WTC11 (cell line): Measurements from ENCODE around the gene ELMO1.

Source experiments
- CTCF ChIP-seq: fragments of 200-600 bp; IDR thresholded peaks from 2 replicates; pipeline ENCODE4 v1.8.0; 2022; ENCODE audit warnings: antibody characterized with exemption
- GABPB1 ChIP-seq: sonication (generic); formaldehyde crosslinking; IDR thresholded peaks from 2 replicates; pipeline ENCODE4 v1.8.1; 2023; ENCODE audit warnings: mild to moderate bottlenecking, missing genetic modification reagents
- IRF1 ChIP-seq: sonication (generic); formaldehyde crosslinking; IDR thresholded peaks from 2 replicates; pipeline ENCODE4 v1.8.0; 2023; ENCODE audit warnings: missing genetic modification reagents
- JUN ChIP-seq: sonication (generic); formaldehyde crosslinking; IDR thresholded peaks from 2 replicates; pipeline ENCODE4 v1.8.0; 2023; ENCODE audit warnings: mild to moderate bottlenecking, missing genetic modification reagents
- KAT7 ChIP-seq: sonication (generic); formaldehyde crosslinking; IDR thresholded peaks from 2 replicates; pipeline ENCODE4 v1.8.1; 2023; ENCODE audit warnings: missing genetic modification reagents, mild to moderate bottlenecking, borderline replicate concordance
- TEAD4 ChIP-seq: sonication (generic); formaldehyde crosslinking; IDR thresholded peaks from 2 replicates; pipeline ENCODE4 v1.8.0; 2022; ENCODE audit warnings: mild to moderate bottlenecking, missing genetic modification reagents
- TF ChIP-seq, protein P1 (sequence below): sonication (generic); formaldehyde crosslinking; IDR thresholded peaks from 2 replicates; pipeline ENCODE4 v1.8.1; 2022; ENCODE audit warnings: low read depth, missing genetic modification reagents, borderline replicate concordance

DNA sequence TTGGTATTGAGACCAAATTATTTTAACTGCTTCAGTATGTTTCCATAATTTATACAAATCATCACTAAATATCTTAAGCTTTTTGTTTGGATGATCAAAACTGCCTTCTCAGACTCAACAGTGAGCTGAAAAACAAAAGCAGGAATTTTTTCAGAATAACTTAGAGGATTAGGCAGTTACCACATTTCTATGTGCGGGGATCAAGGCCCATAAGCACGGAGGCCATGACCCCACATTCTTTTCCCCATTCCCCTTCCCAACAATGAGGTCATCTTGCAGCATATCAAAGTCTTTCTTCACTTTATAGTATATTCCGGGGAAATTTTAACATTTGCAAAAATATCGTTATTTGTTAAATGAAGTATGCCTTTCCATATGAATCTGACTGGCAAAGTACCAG lies 125.8 kb downstream of the ELMO1 start:
- TF ChIP-seq CTCF (no peak), GABPB1 (CRISPR knock-in tag) (no peak), JUN (CRISPR knock-in tag) (no peak), KAT7 (no peak), TEAD4 (CRISPR knock-in tag) (no peak), IRF1 (no peak)
- TF ChIP-seq, protein P1, sequence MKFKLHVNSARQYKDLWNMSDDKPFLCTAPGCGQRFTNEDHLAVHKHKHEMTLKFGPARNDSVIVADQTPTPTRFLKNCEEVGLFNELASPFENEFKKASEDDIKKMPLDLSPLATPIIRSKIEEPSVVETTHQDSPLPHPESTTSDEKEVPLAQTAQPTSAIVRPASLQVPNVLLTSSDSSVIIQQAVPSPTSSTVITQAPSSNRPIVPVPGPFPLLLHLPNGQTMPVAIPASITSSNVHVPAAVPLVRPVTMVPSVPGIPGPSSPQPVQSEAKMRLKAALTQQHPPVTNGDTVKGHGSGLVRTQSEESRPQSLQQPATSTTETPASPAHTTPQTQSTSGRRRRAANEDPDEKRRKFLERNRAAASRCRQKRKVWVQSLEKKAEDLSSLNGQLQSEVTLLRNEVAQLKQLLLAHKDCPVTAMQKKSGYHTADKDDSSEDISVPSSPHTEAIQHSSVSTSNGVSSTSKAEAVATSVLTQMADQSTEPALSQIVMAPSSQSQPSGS (CRISPR knock-in tag), result no peak
